ENCODE measurements around the gene CCDC201.

Gene CCDC201

DNA sequence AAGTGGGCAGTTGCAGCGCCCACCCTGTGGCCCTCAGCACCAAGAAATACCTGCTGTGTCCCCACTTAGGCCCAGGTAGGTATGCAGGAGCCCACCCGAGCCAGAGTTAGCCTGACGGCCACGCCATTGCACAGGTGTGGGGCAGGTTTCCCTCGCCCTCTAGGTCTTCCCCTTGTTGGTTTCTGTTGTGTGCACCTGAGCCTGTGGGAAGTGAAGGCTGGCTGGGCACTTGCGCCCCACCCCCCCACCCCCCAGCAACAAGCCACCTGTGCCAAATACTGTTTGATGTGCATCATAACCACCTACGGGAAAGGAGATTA, at the start of gene CCDC201:
CCDC201 (minus strand) TSS at position 48 of the 320 bp plus-strand sequence. CDS start 75 bp downstream, outside the sequence.
- DNase-seq: no peak

GRCh38 chr7:45921699-45922519, 49.0 kb upstream of the CCDC201 start:
- DNase-seq: no peak

GRCh38 chr7:45921381-45921698, 48.5 kb upstream of the CCDC201 start:
- DNase-seq: no peak

DNA sequence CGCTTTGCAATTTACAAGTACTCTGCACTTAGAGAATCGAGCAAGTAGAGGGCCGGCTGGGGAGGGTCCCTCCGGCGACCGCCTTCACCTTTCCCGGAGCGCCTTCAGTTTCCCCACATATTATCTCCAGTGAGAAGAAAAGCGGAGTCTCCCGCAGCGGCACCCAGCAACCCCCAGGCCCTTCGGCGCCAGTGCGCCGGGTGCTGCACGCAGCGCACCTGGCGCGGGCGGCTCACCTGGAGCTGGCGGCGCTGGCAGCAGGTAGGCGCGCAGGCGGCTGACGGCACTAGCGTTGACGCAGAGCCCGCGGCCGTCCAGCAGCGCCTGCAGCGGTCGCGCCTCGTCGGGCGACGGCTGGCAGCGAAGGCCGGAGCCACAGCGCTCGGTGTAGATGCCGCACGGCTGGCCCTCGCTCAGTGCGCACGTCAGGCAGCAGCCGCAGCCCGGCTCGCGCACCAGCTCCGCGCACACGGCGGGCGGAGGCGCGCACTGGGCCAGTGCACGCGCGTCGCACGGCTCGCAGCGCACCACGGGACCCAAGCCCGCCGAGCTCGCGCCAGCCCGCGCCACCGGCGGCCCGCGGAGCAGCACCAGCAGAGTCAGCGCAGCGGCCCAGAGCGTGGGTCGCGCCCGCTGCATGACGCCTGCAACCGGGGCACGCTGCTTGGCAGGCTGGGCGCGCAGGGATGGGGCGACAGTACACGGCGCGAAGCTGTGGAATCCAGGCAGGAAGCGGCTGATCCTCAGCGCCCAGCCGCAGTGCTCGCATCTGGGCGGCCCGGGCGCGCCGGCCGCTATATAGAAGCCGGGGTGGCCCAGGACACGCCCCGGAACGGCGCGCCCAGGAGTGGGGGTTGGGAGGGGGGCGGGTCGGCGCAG, 47.9 kb upstream of the CCDC201 start, which contains the start of gene IGFBP3:
IGFBP3 (minus strand) TSS at position 771 of the 879 bp plus-strand sequence; CDS start at position 639, 132 bp downstream.
- no peak for DNase-seq

- DNase-seq: no peak
These were observed 47.1 kb upstream of the CCDC201 start for GRCh38 chr7:45919993-45920459.

DNA sequence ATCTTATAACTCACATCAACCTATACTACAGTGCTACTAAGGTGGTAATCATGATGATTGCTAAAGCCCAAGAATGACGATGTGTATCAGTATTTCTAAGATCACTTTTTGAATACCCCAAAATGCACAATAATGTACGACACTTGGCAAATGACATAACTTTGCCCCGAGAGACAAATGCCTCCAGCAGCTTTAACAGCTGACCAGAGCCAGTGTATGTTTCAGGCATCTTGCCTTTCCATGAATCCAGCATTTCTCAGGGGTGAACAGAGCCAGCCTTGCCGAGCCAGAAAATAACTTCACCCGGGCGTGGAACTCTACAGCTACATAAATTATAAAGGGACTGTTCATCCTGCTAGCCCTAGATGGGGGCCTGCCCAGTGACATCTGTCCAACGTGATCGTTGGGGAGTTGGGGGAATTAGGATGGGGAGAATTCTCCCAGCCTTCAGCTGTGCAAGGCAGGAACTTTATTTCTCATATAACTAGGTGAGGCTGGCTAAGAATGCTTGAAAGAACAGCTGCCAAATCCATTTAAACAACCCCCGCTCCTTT, 46.4 kb upstream of the CCDC201 start:
- no peak for DNase-seq

DNA sequence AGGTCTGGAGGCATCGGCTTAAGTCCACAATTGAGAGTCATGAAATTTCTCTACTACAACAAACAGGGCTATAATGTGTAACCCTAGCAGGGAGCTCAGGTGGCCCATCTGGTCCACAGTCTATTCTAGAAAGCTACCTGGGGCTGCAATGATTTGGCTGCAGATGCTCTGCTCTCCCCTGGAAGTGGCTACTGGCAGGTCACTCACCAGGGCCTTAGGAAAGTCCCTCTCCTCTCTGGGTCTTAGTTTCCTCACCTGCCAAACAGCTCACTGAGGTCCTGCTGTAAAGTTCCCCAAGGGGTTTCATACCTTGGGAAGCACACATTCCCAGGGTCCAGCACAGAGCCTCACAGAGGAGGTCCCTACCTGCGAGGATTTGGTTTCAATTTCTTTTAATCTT, 45.7 kb upstream of the CCDC201 start:
- no peak for DNase-seq

DNA sequence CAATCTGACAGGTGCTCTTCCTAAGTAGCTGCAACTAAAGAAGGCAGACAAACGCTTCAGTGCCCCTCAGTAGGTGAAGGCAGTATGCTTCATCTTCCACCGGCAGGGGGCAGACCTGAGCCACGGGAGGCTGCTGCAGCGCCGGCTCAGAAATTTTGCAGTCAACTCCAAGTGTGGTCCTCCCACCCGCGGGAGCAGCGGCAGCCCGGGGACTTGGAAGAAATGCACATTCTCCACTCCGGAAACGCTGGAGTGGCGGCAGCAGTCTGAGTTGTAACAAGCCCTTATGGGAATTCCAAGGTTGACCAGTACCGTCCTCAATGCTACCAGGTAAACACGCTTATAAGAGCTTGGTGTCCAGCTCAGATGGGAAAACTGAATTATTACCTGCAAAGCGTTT, 44.8 kb upstream of the CCDC201 start:
- peak; percentile 90 for DNase-seq

GRCh38 chr7:45917064-45917463, 44.2 kb upstream of the CCDC201 start:
- DNase-seq: no peak

DNA sequence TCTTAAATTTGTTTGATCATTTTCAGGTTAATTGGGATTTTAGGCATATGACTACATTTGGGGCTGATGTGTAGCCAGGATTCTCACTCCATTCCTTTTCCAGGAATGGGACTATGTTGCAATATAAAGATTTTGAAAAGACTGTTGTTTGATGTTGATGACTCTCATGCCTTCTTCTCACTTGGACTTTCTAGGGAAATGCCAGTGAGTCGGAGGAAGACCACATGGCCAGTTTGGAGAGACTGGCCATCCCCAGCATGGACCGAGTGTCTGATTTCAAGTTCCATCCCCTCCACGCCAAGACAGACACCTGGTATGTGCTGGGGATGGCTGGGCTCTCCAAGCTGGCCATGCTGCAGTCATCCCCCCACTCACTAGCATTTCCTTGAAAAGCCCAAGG, 42.7 kb upstream of the CCDC201 start:
- no peak for DNase-seq

- no peak for DNase-seq
These were observed 42.0 kb upstream of the CCDC201 start for GRCh38 chr7:45914911-45915310.

DNA sequence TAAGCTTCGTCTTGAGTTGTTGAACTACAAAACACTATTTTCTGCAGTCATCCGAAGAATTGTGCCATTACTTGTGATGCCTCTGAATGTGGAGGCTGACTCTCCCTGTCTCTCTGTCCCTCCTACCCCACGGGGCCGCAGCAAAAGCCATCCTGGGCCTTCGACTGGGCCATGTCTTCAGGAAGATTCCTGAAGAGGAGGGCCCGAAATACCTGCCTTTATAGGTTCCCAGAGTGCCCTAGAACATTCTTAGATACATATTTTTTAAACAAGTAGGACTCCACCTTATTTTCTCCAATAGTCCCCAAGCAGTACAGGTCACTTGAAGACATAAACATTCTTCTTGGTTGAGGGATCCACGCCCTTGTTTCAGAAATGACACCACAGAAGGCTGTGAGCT, 40.1 kb upstream of the CCDC201 start:
- no peak for DNase-seq

- DNase-seq: no peak
These were observed 38.4 kb upstream of the CCDC201 start for GRCh38 chr7:45911311-45911710.

GRCh38 chr7:45910855-45911254, 38.0 kb upstream of the CCDC201 start:
- no peak for DNase-seq

DNA sequence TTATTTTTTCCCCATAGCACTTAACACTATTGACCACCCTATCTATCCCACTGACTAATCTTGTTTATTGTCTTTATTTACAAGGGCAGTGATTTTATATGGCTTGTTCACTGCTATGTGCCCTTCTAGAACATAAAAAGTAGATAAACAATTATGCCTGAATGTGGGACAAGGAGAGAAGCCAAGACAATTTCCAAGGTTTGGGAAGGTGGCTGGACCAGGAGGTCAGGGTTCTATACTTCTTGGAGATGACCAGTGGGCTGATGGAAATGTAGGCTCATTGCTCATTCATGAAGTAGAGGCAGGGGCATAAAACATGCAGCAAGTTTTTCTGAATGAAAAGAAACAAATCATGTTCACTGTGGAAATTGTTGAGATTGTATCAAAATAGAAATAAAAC, 36.7 kb upstream of the CCDC201 start:
- no peak for DNase-seq

DNA sequence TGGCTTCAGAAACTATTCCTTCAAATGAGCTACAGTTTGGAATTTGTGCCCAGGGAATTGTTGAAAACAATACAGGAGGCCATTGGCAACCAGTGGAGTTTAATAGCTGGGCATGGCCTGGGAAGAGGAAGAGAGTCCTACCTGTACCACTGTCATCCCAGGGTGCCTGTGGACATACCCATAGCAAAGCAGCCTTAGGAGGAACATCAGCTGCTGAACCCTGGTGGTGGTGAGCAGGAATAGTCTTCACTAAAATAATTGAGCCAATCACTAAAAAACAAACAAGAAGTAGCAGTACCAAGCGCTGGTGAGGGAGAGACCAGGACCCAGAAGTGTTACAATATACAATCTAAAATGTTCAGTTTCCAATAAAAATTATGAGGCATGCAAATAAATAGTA, 29.9 kb upstream of the CCDC201 start:
- no peak for DNase-seq

DNA sequence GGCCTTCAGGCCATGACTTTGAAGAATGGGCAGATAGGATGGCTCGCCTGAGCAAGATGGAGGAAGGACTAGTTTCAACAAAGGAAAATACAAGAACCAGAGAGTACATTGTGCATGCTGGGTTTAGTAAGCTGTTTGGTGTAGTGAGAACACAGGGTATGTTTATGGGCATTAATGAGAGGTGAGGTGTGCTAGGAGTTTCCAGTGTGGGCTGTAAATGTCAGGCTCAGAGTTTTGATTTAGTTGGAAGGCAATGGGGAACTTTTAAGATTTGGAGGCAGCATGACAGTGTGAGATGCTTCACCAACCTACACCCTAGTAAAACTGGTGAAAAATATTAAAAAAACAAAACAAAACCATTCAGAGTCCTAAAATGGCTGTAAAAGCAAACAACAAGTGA, 28.7 kb upstream of the CCDC201 start:
- DNase-seq: no peak

GRCh38 chr7:45898222-45898621, 25.3 kb upstream of the CCDC201 start:
- DNase-seq: no peak

DNA sequence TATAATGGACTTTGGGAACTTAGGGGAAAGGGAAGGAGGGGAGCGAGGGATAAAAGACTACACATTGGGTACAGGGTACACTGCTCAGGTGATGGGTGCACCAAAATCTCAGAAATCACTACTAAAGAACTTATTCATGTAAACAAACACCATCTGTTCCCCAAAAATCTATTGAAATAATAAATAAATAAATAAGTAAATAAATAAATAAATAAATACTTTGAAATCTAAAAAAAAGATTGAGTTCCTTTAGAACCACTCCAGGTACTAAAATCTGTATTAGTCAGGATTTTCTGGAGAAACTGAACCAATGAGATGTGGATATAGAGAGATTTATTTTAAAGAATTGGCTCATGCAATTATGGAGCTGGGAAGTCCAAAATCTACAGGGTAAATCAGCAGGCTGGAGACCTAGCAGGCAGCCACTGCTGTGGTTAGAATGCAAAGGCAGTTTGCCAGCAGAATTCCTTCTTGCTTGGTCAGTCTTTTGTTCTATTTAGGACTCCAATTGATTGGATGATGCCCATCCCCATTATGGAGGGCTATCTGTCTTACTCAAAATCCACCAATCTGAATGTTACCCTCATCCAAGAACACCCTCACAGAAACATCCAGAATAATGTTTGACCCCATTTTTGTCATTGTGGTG, 24.3 kb upstream of the CCDC201 start:
- DNase-seq: no peak

GRCh38 chr7:45894665-45895062, 21.8 kb upstream of the CCDC201 start:
- no peak for DNase-seq

- no peak for DNase-seq
These were observed 21.2 kb upstream of the CCDC201 start for GRCh38 chr7:45893996-45894664.

- DNase-seq: no peak
These were observed 20.6 kb upstream of the CCDC201 start for GRCh38 chr7:45893374-45893995.

Data from activated effector memory CD4-positive, alpha-beta T cell treated with anti-CD3 and anti-CD28 coated beads, Interleukin-2, amount 50 U/mL, for 16 hours (primary cell).